NCI-H345 treated with DMSO at 0.1 percent for 48 hours (cell line): ENCODE data around the gene TLE1.

Experiments used
- DNase-seq: peaks from one replicate; lab custom pipeline; 2025; ENCODE audit not compliant: unreplicated experiment; lab: John Stamatoyannopoulos, UW

The TLE1 gene

DNA sequence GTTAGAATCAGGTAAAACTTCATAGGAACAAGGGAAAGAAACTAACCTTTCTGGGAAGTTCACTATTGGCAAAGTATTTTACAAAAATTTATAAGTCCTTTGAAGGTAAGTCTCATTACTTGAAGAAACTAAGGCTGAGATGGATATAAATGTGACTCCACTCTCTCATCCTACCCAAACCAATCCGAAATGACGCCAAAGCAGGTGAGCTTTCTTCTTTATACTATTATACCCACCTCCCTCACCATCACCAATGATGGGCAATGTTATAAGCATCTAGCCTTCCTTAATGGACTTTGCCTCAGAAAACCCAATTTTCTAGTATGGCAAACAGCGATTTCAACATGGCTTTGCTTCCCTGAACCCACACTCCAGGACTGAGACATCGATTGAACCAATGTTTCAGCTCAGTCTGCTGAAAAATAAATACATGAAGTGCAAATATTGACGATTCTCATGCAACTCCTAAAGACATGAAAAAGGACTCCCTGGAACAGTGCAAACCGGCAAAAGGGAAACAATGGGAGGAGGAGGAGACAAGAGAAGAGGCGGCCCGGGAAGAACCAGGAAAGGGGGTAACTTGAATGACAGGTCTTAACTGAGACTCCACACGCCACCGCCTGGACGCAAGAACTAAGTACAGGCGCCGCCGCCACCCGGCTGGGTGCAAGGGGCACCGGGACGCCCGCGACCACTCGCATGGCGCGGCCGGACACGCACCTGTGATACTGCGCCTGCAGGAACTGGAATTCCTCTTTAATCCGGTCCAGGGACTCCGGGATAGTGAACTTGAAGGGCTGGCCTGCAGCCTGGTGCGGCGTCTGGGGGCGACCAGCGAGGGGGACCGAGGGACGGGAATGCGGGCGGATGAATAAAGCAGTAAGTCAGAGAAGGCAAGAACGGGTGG, 2.5 kb downstream of the TLE1 start:
- DNase-seq: peak; percentile 61

DNA sequence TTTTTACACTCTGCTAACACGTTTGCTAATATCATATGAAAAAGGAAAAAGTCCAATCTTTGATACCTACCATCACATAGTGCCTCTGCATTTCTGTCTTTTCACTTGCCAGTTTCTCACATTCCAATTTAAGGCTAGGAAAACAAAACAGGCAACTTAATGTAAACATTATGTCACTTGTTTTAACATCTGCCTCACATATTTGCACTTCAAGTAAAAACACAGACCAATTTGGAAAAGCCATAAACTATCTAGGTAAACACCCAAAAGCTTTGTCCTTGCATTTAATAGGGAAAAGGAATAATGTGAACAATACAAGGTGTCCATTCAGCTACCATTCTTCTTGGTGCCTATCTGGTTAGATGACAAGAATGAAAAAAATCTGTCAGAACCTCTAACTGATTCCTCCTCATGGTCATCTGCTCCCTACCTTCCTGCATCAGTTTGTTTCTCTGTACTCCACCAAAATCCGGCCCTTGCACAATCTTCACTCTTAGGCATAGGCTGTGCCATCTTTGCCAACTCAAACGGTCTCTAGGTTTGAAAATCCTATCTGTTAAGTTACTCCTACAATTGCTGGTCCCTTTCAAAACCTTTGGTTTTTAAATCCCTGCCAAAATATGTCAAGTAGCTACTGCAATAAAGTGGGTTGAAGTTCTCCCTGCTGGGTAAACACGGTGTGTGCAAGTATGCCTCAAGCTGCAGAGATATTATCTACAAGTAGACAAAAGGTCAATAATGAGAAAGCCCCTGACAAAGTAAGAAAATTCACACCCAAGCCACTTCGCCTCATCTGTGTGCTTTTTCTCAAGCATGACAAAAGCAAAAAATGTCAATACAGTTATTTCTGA, 3.4 kb downstream of the TLE1 start:
- DNase-seq: no peak

DNA sequence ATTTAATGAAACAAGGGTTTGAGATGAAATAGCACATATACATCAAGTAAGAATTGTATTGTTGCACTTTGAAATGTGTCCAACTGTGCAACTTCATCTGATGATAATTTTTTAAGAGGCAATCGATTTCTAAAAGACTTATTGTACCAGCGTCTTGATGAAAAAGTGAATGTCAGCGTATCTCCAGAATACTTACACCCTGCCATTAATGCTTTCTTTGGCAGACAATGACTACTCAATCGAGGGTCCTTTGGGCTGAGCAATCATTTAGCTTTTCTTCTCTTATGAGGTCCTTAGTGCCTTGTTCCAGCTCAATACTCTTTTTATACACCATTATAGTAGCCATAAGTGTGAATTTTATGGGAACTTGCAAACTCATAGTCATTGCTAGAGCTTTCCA, 4.7 kb downstream of the TLE1 start:
- no peak for DNase-seq

DNA sequence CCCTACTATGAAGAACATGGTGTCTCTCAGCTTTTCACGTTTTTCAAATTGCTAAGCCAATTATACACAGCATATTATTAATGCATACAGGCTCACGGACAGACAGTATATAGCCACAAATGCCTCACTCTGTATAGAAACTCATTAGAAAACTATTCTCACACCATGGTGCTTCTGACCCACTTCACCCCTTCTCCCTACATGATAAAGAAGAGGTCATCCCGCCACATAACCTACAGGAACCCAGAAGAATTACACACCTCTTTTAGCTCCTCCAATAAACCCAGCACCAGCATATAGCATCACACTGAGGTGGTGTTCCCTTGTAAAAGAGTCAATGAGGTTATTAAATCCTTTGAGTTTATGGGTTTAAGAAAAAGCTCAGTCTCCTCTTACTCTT, 5.6 kb downstream of the TLE1 start:
- DNase-seq: no peak

DNA sequence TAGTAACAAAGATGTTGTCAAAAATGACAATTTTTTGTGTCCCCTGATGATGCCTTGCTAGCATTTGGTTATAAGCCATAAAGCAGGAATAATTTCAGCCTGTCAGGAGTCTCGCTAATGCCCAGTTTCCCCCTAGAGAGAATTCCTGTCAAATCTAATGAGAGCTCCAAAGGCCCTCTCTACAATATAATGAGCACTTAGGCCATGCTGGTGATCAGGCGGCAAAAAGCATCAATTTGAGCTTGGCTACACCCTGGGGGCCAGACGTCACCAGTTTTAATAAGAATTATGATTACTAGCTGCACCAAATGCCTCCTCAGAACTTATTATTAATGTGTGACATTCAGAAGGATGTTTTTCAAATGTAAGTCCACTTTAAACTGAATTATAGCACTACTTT, 6.1 kb downstream of the TLE1 start:
- DNase-seq: no peak

DNA sequence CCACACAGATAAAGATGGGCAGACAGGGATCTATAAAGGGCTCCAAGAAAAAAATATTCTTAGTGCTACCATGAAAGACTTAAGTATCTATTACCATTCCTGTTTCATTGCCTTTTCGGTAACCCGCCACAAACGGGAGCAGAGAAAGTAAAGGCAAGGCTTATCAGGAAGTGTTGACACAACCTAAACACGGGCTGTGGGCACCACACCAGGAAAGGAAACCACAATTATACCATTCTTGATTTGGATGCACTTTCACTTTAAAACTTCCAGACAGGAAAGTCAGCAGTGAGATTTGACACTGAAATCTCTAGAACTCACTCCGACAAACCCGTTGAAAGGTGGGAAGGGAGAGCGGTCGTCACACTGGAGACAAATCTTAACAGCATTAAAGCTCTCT, 6.5 kb downstream of the TLE1 start:
- no peak for DNase-seq

DNA sequence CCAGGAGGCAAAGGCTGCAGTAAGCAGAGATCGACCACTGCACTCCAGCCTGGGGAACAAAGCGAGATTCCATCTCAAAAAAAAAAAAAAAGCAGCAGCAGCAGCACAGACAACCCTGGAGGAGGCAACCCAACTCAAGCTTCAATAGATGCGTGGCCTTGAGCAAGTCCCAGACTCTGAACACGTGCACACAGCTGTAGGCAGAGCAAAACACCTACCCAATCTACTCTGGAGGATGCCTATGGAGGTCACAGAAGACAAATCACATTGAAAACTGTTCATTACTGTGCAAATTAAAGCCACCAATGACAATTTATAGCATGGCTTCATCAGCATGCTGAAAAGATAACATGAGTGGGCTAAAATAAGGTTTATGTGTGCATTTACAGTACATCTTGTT, 7.2 kb downstream of the TLE1 start:
- no peak for DNase-seq

DNA sequence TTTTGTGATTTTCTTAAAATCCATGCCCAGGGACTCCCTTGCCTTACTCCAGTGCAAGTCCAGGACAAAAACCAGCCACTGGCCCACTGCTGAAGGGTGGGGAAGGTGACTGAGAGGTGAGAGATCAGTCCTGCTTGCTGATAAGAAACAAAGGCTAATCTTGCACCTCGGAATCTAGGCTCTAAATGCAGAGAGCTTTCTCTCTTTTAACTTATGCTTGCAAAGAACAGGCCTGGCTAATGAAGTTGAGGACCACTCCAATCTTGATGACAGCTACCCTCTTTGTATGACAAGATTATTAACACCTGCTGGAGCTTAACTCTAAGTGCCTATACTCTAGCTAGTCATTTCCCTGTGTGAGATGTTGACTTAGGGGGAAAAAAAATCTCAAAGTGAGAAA, 8.8 kb downstream of the TLE1 start:
- DNase-seq: no peak

DNA sequence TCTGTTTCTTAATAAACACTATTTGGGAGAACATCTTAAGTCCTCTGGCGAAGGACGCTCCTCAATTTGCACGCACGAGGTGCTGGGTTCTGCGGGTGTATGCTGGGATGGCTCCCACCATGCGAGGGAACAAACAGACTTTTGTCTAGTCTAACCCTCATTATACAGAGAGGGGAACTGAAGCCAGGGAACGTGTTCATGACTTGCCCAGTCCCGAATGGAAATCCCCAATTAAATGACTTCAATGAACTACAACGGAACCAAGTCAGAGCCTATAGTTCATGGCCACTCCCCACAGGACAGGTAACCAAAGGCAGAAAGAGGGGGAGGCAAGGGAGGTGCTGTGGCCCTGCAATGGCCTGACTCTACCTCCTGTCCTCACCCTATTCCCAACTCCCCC, 9.3 kb downstream of the TLE1 start:
- DNase-seq: no peak

DNA sequence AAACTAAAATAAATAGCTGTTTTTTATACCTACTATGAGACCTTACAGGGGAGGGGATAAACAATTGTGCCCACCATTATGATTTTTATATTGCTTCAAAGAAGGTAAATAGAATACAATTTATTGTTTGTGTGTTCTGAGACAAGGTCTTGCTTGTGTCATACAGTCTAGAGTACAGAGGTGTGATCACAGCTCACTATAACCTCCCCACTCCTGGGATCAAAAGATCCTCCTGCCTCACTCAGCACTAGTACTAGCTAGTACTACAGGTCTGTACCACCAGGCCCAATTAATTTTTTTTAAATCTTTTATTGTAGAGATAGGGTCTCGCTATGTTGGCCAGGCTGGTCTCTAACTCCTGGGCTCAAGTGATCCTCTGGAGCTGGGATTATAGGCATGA, 11.3 kb downstream of the TLE1 start:
- no peak for DNase-seq

DNA sequence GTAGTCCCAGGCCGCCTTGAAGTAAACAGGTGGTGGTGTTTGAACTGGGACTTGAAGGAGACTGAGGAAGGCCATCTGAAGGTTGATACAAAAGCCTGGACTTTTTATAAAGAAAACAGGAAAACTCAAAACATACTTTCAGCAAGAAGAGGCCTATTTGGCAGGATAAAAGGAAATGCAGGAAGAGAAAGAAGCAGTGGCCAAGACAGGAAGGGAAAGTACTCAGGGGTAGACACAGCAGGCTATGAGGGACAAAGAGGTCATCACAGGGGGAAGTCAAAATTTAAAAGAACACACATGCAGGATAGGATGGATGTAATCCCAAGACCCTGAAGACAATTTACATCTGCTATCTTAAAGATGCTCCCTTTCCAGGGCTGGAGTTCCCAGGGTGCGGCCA, 13.0 kb downstream of the TLE1 start:
- no peak for DNase-seq

DNA sequence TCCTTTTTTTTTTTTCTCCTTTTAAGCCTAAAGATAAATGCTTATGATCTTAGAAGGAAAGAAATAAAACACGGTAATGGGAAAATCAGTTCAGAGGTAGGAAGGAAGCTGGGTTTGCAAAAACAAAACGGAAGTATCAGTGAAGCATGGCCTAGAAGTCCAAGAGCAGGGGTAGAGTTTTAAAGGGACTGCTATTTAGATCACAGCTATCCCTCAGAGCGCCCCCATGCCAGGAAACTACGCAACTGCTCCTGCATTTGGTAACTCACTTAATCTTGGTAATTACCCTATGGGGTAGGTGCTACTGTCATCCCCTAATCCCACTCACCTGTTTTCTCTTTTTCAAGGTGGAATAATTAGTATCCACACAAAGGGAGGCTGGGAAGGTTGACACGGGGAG, 16.0 kb downstream of the TLE1 start:
- no peak for DNase-seq

DNA sequence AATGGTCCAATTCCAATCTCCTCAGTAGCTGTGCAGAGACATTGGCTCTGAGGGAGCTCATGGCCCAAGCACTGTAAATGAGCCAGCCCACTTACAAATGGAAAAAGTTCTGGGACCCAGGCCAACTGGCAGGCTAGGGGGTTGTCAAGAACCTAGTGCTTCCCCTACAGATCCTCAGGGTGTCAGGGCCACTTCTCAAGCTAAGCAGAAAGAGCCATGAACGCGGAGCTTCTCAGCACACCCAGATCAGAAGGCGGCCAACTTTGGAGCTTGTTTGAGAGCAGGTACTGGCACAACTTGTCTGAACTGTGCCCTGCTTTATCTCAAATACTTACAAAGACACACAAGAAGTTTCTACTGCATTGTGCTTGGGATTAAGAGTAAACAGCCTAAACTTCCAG, 17.5 kb downstream of the TLE1 start:
- DNase-seq: no peak

DNA sequence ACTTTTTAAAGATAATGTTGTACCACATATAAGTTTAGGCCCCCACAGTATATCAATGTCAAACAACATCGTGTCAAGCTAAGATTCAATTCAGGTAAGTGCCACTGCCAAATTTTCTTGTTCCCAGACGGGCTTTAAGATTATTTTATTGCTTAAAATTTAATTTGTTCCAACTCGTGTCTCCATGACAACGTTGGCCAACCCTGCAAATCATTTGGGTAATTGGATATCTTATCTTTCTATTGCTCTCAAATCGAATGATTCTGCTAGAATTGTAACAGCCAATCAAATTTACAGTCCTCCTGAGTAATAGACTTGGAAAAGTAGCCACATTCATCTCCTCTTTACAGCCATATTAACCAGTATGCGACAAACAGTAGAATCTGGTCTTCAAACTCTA, 19.5 kb downstream of the TLE1 start:
- no peak for DNase-seq

DNA sequence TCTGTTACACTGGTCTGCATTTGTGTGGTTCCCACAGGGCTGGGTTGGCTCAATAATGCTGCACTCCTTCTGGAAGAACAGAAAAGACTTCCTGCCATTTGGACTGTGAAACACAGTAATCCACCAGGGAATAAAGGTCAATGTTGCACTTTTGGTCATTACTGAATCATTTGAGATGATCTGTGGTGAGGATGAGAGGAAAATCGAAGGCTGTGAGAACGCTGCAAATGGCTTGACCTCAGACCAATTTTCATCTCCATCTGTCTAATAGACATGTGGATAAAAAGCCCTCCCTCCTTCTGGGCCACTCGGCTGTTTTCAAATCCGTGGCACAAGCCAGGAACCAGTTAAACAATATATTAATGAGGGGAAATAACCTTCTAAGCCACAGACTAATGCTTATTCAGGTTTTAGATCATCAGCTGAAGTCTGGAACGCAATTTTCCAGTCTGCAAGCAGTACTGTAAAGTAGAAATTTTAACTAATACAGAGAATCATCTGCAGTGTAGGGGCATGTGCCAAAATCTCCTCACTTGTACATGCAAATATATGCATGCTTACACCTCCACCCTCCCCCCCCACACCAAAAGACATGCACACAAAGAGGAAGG, 20.2 kb downstream of the TLE1 start:
- no peak for DNase-seq

DNA sequence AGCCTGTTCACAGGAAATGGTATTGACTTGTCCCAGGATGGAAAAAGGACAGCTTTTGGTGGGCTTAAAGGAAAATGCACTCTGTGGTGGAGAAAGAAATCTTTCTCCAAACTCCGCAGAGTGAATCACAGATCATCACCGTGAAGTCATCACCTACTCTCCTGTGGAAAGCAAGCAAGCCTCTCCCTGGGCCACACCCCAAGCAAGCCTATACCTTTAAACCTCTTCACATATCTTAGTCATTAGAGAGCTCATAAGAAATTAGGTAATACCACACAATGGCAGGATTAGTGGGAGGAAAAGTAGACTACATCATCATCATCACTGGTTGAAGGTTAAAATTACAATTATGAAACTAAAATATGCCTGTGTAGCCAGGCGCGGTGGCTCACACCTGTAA, 23.2 kb downstream of the TLE1 start:
- no peak for DNase-seq

DNA sequence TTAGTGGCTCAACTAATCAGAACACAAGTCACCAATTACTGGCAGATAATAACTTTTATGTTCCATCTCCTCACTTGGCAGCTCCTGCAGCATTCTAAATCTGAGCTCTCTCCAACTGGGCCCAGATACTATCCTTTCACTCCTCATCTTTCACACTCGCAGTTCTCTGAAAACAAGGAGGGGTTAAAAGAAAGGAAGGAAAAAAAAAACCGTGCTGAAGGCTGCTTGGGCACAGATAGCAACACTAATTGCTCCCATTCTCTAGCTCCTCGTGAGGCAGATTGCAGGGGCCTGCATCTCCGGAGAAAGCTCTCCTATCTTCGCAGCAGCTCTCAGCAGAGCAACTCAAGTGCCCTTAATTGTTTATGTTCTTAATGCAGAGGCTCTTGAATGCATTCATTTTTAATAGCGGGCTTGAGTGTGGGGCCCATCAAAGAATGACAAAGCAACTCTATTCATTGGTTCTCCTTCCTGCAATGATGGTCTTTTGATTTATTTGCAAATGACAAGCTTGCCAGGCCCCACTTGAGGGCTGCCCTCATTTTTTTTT, 23.9 kb downstream of the TLE1 start:
- DNase-seq: no peak

DNA sequence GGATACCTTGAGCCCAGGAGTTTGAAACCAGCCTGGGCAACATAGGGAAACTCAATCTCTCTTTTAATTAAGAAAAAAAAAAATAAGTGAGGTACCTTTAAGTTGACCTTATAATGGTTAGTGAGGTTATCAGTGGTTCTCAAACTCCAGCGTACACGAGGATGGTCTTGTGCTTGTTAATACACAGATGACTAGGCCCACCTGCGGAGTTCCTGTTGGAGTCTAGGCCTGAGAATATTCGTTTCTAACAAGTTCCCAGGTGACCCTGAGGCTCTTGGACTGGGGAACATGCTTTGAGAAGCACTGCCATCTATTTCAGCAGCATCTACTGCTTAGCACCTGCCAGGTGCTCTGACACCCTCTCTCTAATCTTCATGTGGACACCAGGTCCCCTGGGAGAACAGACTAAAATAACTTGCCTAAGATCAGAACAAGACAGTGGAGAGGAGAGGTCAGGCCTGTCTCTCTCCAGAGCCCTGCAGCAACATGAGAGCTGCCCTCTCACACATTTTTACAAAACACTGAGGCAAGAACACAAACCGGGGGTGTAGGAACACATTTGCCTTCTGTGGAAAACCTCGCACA, 24.6 kb downstream of the TLE1 start:
- no peak for DNase-seq

DNA sequence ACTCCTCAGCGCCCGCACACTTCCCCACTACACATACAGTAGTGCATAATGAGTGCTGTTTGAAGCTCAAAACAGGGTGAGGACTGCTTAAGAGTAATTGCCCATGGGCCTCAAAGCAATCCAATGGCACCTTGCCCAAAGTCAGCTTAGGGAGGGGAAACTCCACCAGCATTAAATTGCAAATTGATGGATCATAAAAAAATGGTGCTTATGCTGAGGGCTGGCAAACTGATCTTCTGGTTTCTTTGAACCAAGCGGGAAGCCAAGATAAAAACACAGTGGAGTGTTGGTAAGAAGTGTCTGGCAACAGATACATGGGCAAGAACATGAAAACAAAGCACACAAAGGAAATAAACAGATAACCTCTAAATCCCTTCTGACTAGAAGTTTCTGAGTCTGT, 28.0 kb downstream of the TLE1 start:
- DNase-seq: peak; percentile 29

DNA sequence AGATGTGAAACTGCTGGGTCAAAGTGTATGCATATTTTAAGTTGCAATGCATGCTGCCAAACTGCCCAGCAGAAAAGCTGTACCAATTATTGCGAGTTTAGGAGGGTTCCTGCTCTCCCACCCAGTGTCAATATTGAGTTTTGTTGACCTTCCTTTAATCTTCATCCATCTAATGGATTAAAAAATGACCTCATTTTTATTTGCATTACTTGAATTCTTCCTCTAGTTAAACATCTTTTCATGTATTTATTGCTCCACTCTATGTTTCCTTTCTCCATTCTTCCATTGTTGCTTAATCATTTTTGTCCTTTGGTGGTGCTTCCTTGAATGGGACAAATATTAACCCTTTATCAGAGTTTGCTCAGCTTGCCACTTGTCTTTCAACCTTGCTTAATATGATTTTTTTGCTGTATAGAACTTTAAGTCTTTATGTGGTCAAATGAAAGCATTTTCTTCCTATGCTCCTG, 32.4 kb downstream of the TLE1 start:
- DNase-seq: no peak

DNA sequence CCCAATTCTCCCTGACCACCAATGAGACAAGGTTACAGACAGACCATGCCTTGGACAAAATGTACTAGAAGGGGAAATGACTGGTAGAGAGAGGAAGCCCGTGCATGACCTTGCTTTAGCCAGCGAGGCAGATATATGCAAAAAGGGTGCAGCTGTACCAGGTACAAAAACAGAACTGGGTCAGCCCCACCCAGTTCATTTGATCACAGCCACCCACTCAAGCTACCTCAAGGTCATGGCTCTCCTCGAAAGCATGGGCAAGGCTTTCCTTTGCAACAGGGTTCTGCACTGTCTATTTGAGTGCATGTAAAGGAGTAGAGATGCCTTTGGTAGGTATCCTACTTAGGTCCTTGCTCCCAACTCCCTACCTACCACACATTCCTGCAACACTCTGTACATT, 33.3 kb downstream of the TLE1 start:
- no peak for DNase-seq
